Gastrocnemius medialis (tissue), 4 donors: ENCODE measurements around the gene CYP2F1. TPM values are rescaled to one million over a fixed set of nuclear protein-coding genes. Genes with fewer than 3 reads are reported as not detected.

Experiments
- ATAC-seq, 2 donors: fragments of 150-250 bp; one replicate each; pipeline ENCODE4 v1.9.1; 2016
- DNase-seq, 2 donors: peaks; one replicate each; pipeline ENCODE4 v3.0.0-alpha.2; 2019
- H3K27ac ChIP-seq, 4 donors: fragments of 200-600 bp; sonication (generic); 1 replicate in 1 of 4; 2 replicates in 3 of 4; pipeline ENCODE4 v1.5.1; 2016 to 2018; ENCODE audit warnings: mild to moderate bottlenecking in 2 of 4, moderate library complexity in 1 of 4
- H3K27me3 ChIP-seq, 3 donors: fragments of 200-600 bp; sonication (generic) in 2 of 3; 1 replicate in 1 of 3; 2 replicates in 2 of 3; pipeline versions ENCODE4 v1.5.1 to v1.6.0; 2016 to 2019; ENCODE audit warnings: mild to moderate bottlenecking in 1 of 3, moderate library complexity in 1 of 3
- H3K36me3 ChIP-seq, 2 donors: fragments of 200-600 bp; sonication (generic) in 1 of 2; one replicate each; pipeline ENCODE4 v1.5.1; 2017 to 2018
- H3K4me1 ChIP-seq, 2 donors: fragments of 200-600 bp; sonication (generic) in 1 of 2; one replicate each; pipeline ENCODE4 v1.5.1; 2016 to 2017; ENCODE audit warnings: mild to moderate bottlenecking in 2 of 2
- H3K4me3 ChIP-seq, 4 donors: fragments of 200-600 bp; sonication (generic) in 3 of 4; 1 replicate in 1 of 4; 2 replicates in 3 of 4; pipeline ENCODE4 v1.5.1; 2016 to 2019; ENCODE audit warnings: mild to moderate bottlenecking in 2 of 4
- H3K9me3 ChIP-seq, 3 donors: fragments of 200-600 bp; sonication (generic) in 2 of 3; 1 replicate in 1 of 3; 2 replicates in 2 of 3; pipeline ENCODE4 v1.5.1; 2016 to 2019
- POLR2A ChIP-seq, 2 donors: fragments of 450-650 bp; IDR thresholded peaks; one replicate each; pipeline ENCODE4 v1.6.1; 2017; ENCODE audit warnings: antibody characterized with exemption in 2 of 2, mild to moderate bottlenecking in 2 of 2, moderate library complexity in 2 of 2
- in situ Hi-C, 4 donors: fragments of 200-750 bp; cut with MboI; loops; one replicate each; pipeline versions ENCODE4 v1.15.0 to v1.8.0; 2017; ENCODE audit warnings: low sequenced_read_pairs in 4 of 4
- intact Hi-C: fragments of 100-400 bp; cut with DNase I; formaldehyde crosslinking; loops from one replicate; pipeline ENCODE4 v1.15.1; 2023; ENCODE audit warnings: low total_unique reads
- total RNA-seq, 4 donors: library from RNA; depleted of rRNA; stranded (reverse); fragments of >200 nt; gene quantifications; one replicate each; pipeline versions ENCODE4 v1.1.0 to v1.2.3, GENCODE V29; 2016
- TF ChIP-seq, protein P1 (sequence below), 5 experiments: fragments of 450-650 bp in 3 of 5; fragments of 200-600 bp in 2 of 5; sonication (generic) in 2 of 5; IDR thresholded peaks in 4 of 5; conservative IDR thresholded peaks in 1 of 5; 1 replicate in 4 of 5; 2 replicates in 1 of 5; pipeline ENCODE4 v1.5.1; 2016 to 2019; ENCODE audit warnings: antibody characterized with exemption in 5 of 5, mild to moderate bottlenecking in 3 of 5, moderate library complexity in 3 of 5

The CYP2F1 gene
- total RNA-seq, 4 donors from 2014 or later = not detected

DNA sequence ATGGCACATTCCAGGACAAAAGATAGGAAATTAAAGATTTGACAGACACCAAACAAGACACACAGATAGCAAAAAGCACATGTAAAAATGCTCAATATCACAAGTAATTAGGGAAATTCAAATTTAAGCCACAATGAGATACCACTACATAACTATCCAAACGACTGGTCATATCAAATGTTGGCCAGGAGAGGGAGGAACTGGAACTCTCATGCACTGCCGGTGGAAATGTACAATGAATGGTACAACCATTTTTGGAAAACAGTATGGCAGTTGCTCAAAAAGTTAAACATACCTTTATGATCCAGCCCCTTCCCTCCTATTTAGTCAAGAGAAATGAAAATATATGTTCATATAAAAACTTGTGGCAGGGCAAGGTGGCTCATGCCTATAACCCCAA lies 42.0 kb downstream of the CYP2F1 start:
- in situ Hi-C loops = no loop called here

DNA sequence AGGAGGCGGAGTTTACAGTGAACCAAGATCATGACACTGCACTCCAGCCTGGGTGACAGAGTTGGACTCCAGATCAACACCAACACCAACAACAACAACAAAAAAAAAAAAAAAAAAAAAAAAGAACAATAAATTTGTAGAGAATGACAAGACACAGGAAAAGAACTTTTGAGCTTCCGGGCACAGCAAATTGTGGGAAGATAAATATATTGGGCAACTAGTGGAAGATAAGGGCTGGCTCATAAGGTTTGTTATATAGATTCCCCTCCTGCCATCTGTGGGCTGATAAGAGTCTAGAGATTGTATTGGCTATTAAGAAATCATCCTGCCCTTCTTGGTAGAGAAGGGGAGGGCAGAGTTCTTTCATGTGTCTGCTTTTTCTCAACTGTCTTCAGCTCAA lies 45.6 kb downstream of the CYP2F1 start:
- Histone ChIP-seq H3K4me3 (no peak overlapping the region), H3K36me3 (no peaks in the 10 kb centered on the region), H3K9me3 (no peaks in the 10 kb centered on the region), H3K4me1 (no peaks in the 10 kb centered on the region), H3K27ac (no peak overlapping the region), H3K27me3 (no peaks in the 10 kb centered on the region)
- no peak for DNase-seq
- no peak for ATAC-seq
- TF ChIP-seq, protein P1, sequence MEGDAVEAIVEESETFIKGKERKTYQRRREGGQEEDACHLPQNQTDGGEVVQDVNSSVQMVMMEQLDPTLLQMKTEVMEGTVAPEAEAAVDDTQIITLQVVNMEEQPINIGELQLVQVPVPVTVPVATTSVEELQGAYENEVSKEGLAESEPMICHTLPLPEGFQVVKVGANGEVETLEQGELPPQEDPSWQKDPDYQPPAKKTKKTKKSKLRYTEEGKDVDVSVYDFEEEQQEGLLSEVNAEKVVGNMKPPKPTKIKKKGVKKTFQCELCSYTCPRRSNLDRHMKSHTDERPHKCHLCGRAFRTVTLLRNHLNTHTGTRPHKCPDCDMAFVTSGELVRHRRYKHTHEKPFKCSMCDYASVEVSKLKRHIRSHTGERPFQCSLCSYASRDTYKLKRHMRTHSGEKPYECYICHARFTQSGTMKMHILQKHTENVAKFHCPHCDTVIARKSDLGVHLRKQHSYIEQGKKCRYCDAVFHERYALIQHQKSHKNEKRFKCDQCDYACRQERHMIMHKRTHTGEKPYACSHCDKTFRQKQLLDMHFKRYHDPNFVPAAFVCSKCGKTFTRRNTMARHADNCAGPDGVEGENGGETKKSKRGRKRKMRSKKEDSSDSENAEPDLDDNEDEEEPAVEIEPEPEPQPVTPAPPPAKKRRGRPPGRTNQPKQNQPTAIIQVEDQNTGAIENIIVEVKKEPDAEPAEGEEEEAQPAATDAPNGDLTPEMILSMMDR (IDR thresholded peaks at IDR 0.05 in 4 of 5, conservative IDR thresholded peaks at IDR 0.05 in 1 of 5) = no peak
- TF ChIP-seq POLR2A (IDR thresholded peaks at IDR 0.05) = no peak
- intact Hi-C loops (no loop called here), in situ Hi-C loops (no loop called here)

More for the DNA sequence above, 42.0 kb downstream of the CYP2F1 start:
- Histone ChIP-seq H3K36me3 (no peaks in the 10 kb centered on the region), H3K27me3 (no peaks in the 10 kb centered on the region), H3K4me3 (no peak overlapping the region), H3K9me3 (no peaks in the 10 kb centered on the region), H3K27ac (no peak overlapping the region), H3K4me1 (no peaks in the 10 kb centered on the region)
- no peak for DNase-seq
- ATAC-seq = no peak
- intact Hi-C loops = no loop called here
- TF ChIP-seq, protein P1 (IDR thresholded peaks at IDR 0.05 in 4 of 5, conservative IDR thresholded peaks at IDR 0.05 in 1 of 5) = no peak
- no peak for TF ChIP-seq POLR2A (IDR thresholded peaks at IDR 0.05)

DNA sequence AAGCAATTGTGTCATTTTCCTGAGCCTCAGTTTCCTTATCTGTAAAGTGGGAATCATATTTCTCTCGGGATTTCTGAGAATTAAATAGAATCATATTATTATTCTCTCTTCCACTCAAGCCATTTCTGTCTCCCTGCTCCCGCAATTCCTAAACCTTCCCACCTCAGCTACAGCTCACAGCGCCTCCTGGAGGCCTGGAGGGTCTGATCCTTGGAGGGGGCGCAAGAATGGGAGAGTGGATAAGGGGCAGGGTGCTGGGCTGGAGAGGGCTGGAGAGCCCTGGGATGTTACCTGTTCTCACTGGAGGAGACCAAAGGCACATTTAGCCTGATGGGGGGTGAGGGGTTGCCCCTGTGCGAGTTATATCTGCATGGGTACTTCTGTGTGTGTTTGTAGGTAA lies 47.7 kb downstream of the CYP2F1 start:
- H3K4me1 ChIP-seq = no peaks in the 10 kb centered on the region
- H3K4me3 ChIP-seq = no peak overlapping the region
- TF ChIP-seq POLR2A (IDR thresholded peaks at IDR 0.05) = no peak
- TF ChIP-seq, protein P1 (IDR thresholded peaks at IDR 0.05 in 4 of 5, conservative IDR thresholded peaks at IDR 0.05 in 1 of 5) = no peak
- H3K27me3 ChIP-seq = no peaks in the 10 kb centered on the region
- in situ Hi-C loops (no loop called here), intact Hi-C loops (no loop called here)
- H3K36me3 ChIP-seq = no peaks in the 10 kb centered on the region
- no peaks in the 10 kb centered on the region for H3K9me3 ChIP-seq
- no peak overlapping the region for H3K27ac ChIP-seq
- no peak for ATAC-seq
- DNase-seq = no peak

DNA sequence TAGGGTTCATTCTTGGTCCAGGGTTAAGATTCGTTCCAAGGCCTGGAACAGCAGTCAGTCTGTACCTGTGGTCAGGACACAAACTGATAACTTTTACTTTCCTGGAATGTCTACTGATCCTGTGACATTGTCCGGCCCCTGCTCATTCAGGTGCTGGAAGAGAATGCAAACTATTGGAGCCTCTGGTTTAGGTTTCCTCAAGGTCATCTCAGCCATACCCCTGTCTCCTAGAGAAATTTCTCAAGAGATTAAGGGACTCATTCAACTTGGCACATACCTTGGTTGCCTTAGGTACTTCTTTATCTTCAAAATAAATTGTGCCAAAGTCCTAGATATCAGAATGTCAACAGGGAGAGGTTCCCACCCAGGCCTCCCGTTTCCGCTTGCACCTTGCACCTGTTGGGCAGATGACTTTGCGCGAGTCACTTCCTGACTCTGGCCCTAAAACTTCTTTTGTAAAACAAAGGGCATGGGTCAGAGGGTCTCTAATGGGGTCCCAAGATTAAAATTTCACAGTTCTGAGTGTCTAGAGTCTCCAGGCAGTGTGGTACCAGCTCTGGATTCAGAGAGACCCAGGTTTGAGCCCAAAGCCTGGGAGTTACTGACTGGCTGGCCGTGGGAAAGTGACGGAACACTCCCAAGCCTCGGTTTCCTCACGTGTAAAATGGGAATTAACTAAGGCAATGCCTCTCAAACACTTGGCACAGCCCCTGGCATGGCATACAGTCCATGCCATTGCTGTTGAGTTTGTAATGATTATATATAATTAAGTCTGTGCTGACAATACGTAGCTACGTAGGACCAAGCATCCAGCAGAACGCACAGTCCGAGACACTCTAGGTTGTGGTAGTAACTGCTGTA lies 52.9 kb downstream of the CYP2F1 start:
- no peak overlapping the region for H3K4me3 ChIP-seq
- no peak overlapping the region for H3K27ac ChIP-seq
- TF ChIP-seq, protein P1 (IDR thresholded peaks at IDR 0.05 in 4 of 5, conservative IDR thresholded peaks at IDR 0.05 in 1 of 5) = no peak
- no peak for TF ChIP-seq POLR2A (IDR thresholded peaks at IDR 0.05)
- ATAC-seq (no peak), DNase-seq (no peak)
- no peaks in the 10 kb centered on the region for H3K9me3 ChIP-seq
- intact Hi-C loops (no loop called here), in situ Hi-C loops (no loop called here)
- no peaks in the 10 kb centered on the region for H3K4me1 ChIP-seq
- H3K27me3 ChIP-seq = peaks cover 0 to 5% (median 3%) of the 10 kb centered on the region in 3 donors
- no peaks in the 10 kb centered on the region for H3K36me3 ChIP-seq
